ENCODE data around the gene UBAC2. TPM values are rescaled to one million over a fixed set of nuclear protein-coding genes. Genes with fewer than 3 reads are reported as not detected.
A peak's percentile ranks its signal among the peaks of the same experiment; 100 is the strongest.

The UBAC2 gene
- total RNA-seq, 1 donor from 2014 or later: 79.1 TPM

DNA sequence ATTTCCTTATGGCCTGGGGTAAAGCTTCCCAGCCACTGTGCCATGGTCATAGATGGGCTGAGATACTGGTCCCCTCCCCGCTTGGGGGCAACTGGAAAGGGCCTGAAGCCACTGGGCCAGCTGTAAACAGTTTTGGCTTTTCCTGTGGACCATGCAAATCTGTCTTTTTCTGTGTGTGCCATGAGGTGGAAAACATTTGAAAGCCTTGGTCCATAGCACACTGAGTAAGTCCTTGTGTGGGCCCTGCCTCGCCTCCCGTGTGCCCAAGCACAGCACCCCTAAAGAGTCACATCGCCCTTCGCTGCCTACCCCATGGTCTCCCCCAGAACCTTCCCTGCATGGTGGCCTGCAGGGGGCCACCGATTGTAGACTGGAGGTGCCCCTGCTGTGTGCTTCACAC lies 158.9 kb downstream of the UBAC2 start:
- no peak for DNase-seq

DNA sequence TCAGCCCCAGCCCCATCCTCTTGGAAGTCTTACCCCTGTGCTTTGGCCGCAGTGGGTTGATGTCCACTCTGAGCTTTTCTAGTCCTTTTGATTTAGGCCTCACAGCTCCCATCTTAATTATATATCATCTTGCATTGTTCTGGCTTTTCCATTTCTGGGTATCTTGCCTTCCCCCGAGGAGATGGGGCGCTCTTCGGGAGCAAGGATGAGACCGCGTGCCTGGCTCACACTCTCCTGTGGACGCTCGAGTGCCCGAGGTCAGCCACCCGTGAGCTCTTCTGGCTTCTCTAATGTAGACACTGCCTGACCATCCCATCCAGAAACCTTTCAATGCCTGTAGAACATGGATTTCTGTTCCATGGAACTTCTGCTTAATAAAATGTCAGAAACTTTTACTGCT lies 160.0 kb downstream of the UBAC2 start:
- no peak for DNase-seq

GRCh38 chr13:99361197-99361596 lies 160.5 kb downstream of the UBAC2 start:
- DNase-seq: no peak

DNA sequence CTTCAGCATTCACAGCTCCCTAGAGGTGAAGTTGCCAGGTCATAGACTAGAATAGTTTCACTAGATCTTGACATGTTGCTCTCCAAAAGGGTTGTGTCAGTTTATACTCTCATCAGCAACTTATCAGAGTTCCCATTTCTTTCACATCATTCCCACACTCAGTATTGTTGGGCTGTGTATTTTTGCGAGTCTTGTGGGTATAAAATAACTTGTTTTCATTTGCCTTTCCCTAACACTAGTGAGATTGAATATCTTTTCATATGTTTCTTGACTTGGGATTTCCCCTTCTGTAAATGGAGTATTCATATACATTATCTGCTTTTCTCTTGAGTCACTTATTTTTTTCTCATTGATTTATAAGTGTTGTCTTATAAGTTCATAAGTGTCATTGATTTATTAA lies 161.7 kb downstream of the UBAC2 start:
- no peak for DNase-seq

DNA sequence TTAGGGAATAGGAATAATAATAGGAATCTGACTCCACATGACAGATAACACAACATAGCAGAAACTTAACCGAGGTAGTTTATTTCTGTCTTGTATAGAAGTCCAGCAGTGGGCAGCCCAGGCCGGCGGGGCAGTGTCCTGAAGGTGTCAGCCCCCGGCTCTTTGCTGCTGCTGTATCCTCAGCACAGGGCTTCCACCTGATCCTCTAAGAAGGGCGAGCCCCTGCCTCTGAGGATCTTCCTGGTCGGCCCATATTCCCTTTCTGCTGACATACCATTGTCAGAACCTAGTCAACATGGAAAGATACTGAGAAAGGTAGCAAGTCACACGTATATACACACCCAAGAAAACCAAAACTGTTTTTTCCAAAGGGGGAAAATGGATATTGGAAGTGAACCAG lies 162.7 kb downstream of the UBAC2 start:
- DNase-seq: no peak

- no peak for DNase-seq
Observed at GRCh38 chr13:99363949-99364348, 163.3 kb downstream of the UBAC2 start.

- no peak for DNase-seq
Observed at GRCh38 chr13:99366075-99366987, 165.7 kb downstream of the UBAC2 start.

- peak; percentile 32 for DNase-seq
Observed at GRCh38 chr13:99367106-99367616, 166.5 kb downstream of the UBAC2 start.

- DNase-seq: no peak
Observed at GRCh38 chr13:99367663-99368448, 167.2 kb downstream of the UBAC2 start.

- DNase-seq: no peak
Observed at GRCh38 chr13:99370481-99371275, 170.0 kb downstream of the UBAC2 start.

- DNase-seq: no peak
Observed at GRCh38 chr13:99371956-99372355, 171.3 kb downstream of the UBAC2 start.

DNA sequence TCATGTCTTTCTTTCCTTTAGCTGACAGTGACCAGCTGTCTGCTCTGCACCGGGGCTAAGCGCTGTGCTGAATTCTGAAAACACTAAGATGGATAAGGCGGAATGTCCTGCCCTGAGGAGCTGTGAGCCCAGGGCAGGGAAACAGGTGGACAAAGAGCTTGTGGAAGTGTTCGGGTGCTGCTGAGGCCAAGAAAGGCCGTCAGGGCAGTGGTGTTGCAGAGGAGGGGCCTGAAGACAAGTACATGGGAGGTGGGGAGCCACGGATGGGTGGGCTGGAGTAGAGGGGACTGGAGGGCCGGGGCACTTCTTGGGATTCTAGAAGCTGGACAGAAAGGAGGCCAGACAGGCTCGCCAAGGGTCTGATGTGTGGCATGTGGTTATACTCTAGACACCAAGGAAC lies 172.8 kb downstream of the UBAC2 start:
- DNase-seq: no peak

DNA sequence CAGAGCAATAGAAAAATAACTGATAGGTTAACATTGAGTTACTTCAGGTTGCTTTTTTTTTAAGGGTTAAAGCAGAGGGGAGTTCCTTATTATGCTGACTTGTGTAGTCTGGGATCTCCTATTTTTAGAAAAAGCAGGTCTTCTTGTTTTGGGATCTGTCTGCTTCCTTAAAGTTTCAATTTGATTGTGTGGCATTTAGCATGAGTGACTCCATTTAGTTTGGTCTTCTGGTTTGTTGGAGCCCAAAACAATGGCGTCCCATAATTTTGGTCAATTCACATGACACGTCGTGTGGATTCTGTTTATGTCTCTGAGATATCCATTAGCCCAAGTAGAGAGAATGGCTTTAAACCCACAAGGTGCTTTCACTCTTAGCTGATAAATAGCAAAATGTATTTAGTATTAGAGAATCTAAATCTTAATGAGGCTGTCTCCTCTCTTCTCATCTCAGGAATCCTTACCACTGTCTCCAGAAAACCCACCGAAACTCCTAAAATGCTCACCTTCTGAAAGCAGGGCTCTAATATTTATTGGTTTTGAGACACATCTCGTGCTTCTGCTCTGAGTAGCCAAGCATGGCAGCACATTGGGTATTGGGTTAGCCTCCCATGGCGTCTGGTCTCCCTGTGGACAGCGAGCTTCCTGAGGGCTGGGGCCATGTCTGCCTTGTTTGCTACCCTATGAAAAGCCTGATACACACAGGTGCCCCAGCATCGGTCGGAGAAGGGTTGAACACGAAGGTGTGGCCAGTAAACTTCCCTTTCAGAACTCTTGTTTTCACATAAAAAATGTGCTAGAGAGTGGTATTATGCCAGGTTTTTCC lies 173.7 kb downstream of the UBAC2 start:
- no peak for DNase-seq

- no peak for DNase-seq
Observed at GRCh38 chr13:99374994-99375737, 174.5 kb downstream of the UBAC2 start.

DNA sequence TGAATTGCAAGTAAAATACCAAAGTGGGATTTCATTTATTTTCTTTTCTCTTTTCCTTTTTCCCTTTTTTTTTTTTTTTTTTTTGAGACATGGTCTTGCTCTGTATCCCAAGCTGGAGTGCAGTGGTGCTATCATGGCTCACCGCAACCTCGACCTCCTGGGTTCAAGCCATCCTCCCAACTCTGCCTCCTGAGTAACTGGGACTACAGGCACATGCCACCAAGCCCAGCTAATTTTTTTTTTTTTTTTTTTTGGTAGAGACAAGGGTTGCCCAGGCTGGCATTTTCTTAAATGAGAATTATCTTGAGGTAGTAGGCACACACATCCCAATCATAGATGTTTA lies 175.1 kb downstream of the UBAC2 start:
- DNase-seq: no peak

GRCh38 chr13:99376132-99376531 lies 175.5 kb downstream of the UBAC2 start:
- DNase-seq: no peak

DNA sequence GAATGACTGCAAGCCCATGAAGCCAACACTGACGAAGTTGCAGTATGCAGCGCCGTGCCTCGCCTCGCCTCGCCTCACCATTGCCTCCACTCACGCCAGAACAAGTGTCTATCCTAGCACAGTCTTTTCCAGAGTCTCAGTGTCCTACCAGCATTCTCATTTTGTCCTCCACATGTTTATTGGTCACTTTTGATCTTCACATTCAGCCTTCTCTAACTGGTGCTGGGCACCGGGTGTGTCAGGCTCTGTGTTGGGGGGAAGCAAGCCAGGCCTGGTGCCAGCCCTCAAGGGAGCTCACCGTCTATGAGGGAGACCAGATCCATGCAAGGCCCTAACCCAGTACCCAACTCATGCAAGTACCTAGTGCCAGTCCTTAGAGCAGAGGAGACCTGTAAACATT lies 176.3 kb downstream of the UBAC2 start:
- no peak for DNase-seq

GRCh38 chr13:99377641-99378040 lies 177.0 kb downstream of the UBAC2 start:
- DNase-seq: no peak

DNA sequence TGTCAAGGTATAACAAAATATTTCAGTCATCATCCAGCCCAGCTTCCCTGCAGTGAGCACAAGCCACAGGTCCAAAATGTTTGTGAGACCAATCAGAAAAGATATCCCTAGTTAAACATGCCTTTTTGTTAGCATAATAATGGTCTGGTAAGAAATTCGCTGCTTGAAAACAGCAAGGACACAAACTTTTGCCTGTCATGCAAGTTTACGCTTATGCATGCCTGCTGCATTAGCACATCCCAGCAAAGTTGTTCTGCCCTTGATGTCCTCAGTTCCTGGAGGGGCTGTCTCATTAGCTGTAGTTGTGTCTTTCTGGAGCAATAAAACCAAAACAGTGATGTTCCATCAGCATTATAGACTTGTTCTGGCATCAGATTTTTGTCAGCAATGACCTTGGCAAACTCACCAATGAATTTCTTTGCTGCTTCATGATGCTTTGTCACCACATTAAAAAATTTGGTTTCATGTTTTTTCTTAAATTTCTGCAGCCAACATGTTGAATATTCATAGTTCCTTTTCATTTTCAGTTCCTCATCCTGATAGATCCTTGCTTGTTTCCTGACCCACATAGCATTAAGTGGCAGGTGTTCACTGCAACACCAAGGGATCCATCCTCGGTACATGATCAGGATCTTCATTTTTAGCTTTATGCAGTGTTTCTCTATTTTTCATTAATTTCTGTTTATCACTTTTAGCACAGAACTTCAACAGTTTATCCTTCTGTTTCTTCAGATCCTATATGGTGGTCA lies 178.5 kb downstream of the UBAC2 start:
- DNase-seq: no peak

Data from tongue (tissue), 2 donors.